Right ventricle myocardium inferior (tissue), 1 donor: ENCODE results near the gene RANBP3. TPM values are rescaled to one million over a fixed set of nuclear protein-coding genes. Genes with fewer than 3 reads are reported as not detected.
"Not testable (repeated sequence)": the region's sequence is repeated elsewhere in the genome, so short reads cannot be mapped to it uniquely, and the experiment has no call there.

Experiments used
- ATAC-seq: fragments of 200-7000 bp; cut with Tn5 transposase; one replicate; pipeline ENCODE4 v1.9.1; 2020; ENCODE audit warnings: mild to moderate bottlenecking, moderate library complexity
- DNase-seq: peaks from one replicate; pipeline ENCODE4 v3.0.0; 2021; ENCODE audit errors: missing footprints
- intact Hi-C: fragments of 100-400 bp; cut with DNase I; formaldehyde crosslinking; loops from one replicate; pipeline ENCODE4 v1.11.0; 2022
- total RNA-seq: library from RNA; stranded (reverse); fragmentation: NEBNext Ultra II Directional; extraction: Animal tissue kit (Norgen Biotek cat#: 25700); gene quantifications from one replicate; pipeline ENCODE4 v1.2.1, GENCODE V29; 2021
- donor health status: DM: no; HTN: yes; CAD: no; lungs with severe emphysema.

The RANBP3 gene
- total RNA-seq, 1 donor from 2014 or later, result 65.6 TPM

DNA sequence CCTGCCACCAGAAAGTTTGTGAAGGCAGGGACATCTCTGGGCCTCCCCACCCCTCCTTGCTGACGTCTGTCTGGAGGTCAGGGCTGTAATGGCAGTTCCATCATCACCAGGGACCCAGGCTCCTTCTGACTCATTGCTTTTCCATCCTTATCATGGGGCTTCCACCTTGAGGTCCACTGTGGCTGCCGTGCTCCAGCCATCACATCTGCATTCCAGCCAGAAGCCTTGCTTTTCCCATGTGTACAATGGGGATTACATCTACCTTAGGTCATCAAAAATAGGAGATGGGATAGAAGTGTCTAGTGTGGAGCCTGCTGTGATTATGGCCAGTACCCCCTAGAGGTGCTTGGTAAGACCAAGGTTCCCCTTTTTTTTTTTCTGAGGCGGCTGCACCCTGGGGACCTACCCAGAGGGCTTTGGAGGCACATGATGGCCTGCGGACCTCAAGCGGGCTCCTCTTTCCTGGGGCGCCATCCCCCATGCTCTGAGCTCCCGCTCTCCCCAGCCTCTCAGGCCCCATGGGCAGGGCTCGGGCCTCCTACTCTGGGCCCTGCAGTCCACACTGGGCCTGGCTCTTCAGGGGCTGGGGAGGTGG is 13.4 kb upstream of the RANBP3 start:
- ATAC-seq (no peak), DNase-seq (no peak)
- intact Hi-C loops, result no loop called here

DNA sequence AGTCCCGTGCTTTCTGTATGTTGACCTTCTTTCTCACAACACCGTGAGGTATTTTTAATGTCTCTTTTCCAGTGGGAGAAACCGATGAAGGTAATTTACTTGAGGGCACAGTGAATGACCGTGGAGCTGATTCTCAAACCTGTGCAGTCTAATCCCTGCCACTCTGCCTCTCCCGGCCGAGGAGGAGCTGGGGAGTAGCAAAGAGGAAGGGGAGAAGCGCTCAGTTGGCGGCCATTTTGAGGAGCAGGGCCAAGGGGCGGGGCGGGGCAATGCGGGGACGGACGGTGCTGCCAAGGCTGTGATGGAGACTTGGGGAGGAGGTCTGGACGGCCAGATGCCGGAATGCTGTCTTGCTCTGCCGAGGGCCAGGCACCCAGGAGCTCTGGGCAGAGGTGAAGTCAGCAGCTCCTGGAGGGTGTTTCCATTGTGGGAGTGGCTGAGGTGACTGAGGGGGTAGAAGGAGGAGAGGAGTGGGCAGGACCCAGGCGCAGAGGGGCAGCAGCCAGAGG is 12.4 kb upstream of the RANBP3 start:
- ATAC-seq (no peak), DNase-seq (no peak)
- intact Hi-C loops, result no loop called here

DNA sequence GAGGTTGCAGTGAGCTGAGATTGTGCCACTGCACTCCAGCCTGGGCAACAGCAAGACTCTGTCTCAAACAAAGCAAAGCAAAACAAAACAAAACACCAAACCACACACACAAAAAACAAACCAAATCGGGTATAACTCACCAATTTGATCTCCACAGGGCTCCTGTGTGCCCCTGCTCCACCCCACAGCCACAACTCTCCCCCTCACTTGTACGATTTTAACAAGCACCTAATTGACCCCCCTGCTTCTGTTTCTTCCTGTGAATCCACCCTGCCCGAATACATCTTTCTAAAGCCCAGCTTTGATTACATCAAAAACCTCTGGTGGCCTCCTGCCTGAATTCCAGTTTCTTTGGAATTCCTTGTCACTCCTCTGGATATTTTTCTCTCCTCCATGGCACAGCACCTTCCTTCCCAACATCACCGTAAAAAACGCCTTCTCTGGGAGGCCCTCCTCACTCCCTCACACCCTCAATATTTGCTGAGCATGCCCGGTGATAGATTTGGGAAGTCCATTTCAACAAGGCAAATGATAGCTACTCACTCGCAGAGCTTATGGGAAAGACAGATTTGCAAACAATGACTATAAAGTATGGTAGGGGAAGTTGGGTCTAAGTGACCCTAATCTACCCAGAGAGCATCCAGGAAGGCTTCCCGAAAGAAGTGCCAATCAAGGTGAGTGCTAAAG is 11.6 kb upstream of the RANBP3 start:
- intact Hi-C loops, result loop anchor here (5.0 kb wide), 1 partner anchor 138 kb away; no protein-coding TSS in a partner anchor

DNA sequence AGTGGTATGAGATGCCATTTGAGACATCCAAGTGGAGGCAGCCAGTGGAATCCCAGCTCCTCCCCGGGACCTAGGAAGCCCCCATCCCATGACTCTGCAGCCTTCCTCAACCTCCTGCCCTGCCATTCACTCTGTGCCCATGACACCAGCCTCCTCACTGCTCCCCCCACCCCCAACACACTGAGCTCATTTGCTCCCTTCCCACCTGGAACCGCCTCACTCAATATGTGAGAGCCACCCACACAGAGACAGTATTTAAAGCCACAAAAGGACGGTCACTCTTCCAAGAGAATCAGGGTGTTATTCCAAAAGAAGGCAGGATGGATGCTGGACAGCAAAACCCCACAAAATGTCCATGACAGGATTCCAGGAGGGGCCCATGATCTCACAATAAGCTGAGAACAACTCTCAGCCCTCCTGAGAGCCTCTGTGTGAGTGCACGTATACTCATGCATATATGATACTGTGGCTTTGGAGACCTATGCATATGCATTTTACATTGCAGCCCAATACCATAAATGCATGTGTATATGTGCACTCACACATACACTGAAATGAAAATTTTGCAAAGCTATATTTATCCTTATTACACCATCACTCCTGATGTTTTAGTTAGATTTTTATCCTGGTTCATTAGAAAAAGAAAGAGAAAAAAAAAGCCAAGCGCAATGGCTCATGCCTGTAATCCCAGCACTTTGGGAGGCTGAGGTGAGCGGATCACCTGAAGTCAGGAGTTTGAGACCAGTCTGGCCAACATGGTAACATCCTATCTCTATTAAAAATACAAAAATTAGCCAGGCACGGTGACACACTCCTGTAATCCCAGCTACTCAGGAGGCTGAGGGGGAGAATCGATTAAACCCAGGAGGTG is 10.8 kb upstream of the RANBP3 start:
- DNase-seq (no peak), ATAC-seq (no peak)
- intact Hi-C loops, result loop anchor here (5.0 kb wide), 1 partner anchor 139 kb away; no protein-coding TSS in a partner anchor

More for the DNA sequence above, 11.6 kb upstream of the RANBP3 start:
- ATAC-seq, result no peak
- DNase-seq, result no peak

DNA sequence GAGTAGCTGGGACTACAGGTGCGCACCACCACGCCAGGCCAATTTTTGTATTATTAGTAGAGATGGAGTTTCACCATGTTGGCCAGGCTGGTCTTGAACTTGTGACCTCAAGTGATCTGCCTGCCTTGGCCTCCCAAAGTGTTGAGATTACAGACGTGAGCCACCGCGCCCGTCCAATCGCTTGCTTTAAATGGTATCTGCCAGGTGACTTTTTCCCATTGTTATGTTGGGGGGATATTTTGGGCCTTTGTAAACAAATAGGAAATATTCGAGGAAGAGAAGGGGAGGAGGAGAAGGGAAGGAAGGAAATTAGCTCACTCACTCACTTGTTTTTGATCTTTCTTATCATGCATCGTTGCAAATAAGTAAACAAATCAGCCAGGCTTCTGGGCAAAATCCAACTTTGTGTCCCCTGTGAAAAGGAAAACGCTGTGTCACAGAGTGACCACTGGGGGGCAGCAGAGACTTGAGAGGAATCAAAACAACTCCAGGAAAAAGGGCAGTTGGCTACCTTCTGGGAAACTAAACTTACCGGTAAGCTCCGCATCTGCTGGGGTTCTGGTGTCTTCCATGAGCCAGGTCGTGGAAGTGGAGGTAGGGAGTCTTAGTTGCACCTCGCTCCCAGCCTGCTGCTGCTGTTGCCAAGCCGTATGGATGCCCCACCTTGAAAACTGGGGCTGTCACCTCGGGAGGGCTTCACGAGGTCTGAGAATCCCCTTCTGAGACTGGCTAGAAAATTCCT is 9.3 kb upstream of the RANBP3 start:
- intact Hi-C loops, result loop anchor here (2.0 to 5.0 kb wide), 2 partner anchors 36 to 140 kb away; no protein-coding TSS in a partner anchor
- no peak for DNase-seq

DNA sequence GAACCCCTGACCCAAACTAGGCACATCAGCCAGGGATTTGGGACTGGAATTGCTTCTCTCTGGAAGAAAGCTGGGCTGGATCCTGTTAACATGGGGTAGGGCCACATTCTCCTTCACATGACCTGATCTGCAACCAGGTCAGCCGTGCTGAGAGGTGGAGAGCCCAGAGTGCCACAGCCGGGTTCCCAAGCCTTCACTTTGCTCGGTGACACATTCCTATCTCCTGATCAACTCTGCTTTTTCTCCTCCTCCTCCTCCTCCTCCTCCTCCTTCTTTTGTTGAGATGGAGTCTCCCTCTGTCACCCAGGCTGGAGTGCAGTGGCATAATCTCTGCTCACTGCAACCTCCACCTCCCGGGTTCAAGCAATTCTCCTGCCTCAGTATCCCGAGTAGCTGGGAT is 7.9 kb upstream of the RANBP3 start:
- DNase-seq, ATAC-seq: not testable (repeated sequence)
- intact Hi-C loops, result loop anchor here (2.0 to 5.0 kb wide), 2 partner anchors 37 to 141 kb away; no protein-coding TSS in a partner anchor

More for the DNA sequence above, 9.3 kb upstream of the RANBP3 start:
- ATAC-seq, result peak; percentile 47

DNA sequence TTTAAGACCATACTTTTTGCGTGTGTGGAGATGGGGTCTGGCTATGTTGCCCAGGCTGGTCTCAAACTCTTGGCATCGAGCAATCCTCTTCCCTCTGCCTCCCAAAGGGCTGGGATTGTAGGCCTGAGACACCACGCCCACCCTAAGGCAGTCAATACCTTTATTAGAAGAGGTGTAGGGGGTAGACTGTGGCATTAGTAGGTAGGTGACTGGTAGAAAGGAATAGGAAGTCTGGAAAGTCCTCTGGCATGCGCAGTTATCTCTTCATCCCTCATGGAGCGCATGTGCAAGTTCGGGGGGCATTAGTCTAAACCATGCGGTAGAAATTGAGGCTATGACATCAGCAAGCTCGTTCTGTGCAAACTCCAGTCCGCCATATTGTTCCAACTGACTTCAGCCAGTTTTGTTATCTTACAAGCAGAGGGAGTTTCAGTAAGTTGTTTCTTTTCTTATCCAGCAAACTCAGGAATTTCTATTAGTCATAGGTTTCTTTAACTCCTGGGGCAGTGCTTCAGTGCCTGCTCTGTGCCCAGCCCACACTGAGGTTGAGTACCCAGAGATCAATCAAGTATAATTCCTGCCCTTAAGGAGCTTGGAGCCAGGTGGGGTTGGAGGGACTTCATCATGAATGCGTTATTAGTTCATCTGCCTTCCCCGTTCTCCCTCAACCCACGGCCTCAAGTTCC is 7.3 kb upstream of the RANBP3 start:
- no peak for ATAC-seq
- no peak for DNase-seq
- intact Hi-C loops, result loop anchor here (5.0 kb wide), 1 partner anchor 142 kb away; no protein-coding TSS in a partner anchor

DNA sequence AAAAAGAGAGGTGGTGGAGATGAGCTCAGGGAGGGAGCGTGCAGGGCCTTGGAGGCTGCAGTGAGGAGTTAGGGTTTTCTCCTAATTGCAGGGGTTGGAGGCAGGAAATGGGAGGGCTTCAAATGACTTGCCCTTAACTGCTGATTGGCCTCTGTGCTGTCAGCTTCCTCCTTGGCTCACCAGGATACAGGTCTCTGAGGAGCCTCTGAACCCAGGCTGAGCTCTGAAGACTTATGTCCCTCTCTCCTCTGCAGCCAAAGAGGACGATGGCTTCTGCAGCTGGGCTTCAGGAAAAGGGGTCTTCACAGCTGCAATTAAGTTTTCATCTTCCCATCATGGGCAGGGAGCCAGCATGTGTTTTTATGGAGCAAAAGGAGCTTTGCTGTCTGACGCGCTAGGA is 6.7 kb upstream of the RANBP3 start:
- DNase-seq (no peak), ATAC-seq (no peak)
- intact Hi-C loops, result no loop called here

DNA sequence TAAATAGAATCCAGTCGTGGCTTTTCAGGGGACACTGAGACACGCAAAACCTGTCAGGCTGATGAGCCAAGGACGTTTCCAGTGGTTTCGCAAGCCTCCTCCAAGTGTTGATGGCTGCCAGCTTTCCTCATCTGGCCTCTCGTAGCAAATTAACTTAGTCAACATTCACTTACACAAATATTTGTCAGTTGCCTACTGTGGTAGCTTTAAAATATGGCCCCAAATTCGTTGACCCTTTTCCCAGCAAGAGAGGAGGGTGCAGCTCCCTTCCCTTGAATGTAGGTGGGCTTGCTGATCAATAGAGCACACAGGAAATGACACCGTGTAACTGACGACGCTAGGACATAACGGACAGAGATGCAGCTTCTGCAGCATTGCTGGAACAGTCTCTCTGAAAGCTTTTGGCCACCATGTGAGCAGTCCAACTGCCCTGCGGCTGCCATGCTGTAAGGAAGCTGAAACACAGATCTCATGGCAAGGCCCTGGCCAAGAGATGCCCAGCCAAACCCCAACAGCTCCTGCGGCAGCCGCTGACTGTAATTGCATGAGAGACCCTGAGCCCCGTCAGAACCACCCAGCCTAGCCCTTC is 5.5 kb upstream of the RANBP3 start:
- intact Hi-C loops, result no loop called here
- ATAC-seq, result peak; percentile 32
- DNase-seq, result no peak

DNA sequence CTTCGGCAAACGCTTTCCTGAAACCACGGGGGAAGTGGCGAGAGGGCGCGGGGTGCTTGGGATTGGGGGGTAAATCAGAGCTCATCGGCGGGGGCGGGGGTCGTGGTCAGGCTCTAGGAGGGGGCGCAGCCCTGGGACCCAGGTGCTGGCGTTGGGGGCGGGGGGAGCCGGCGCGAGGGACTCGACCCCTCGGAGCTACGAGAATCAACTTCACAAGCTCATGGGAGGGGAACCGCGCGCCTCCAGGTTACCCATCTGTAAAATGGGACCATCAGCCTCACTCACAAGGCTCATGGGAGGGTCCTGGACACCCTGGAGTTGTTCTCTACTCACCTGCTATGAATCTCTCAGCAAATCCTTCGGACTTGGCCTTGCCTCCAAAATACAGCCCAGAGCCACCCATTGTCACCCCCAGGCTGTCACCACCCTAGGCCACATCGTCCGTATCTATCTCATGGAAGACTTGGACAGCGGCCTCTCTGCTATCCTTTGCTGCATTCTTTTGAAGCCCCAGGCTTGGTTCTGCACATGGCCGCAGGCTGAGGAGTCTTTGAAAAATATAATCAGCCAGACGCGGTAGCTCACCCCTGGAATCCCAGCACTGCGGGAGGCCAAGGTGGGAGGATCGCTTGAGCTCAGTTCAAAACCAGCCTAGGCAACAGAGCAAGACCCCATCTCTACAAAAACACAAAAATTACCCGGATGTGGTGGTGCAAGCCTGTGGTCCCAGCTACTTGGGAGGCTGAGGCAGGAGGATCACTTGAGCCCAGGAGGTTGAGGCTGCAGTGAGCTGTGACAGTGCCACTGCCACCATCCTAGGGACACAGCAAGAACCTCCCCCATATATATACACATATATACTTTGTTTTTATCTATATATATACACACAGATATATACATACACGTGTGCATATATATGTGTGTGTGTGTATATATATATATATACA is 939 bp upstream of the RANBP3 start:
- ATAC-seq (peak; percentile 1), DNase-seq (peak; percentile 79)
- intact Hi-C loops, result no loop called here

DNA sequence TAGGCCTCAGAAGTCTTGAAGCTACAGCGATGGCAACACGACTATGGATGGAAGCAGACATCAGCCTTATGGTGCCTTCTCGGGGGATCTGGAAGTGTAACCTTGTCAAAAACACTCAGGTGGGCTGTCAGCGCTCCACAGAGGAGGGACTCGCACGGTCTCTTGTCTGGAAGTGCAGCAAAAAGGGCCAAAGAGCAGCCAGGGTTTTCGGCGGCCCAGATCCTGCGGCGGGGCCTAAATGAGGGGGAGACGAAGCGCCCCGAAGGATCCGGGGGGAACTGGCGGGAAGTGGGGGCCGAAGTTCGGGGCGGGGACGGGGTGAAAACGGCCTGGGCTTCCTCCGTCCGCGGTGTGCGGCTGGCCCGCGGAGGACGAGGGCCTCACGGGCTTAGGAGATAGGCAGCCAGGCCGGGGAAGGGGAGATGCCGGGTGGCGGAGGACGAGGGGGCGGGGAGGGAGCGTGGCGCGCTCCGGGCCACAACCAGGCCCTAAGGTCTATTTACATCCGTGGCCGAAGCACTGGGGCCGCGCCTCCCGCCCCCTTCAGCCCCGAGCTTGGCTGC is 637 bp downstream of the RANBP3 start:
- intact Hi-C loops, result no loop called here
- DNase-seq, result no peak
- ATAC-seq, result no peak

DNA sequence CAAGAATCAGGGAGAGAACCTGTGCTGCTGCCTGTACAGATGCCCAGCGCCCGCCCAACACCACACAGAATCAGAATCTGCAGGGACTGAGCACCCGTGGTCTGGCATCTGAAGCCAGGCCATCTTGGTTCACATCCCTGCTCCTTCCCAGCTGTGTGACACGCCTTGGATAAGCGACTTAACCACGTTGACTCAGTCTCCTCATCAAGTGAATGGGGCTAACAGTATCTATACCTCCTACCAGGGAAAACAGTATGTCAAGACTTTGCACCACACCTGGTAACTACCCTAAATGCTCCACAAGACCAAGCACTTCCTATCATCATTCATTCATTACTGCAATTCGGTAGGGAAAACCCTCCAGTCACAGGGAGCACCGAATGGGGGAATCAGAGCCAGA is 1.2 kb downstream of the RANBP3 start:
- intact Hi-C loops, result no loop called here
- no peak for ATAC-seq
- no peak for DNase-seq

DNA sequence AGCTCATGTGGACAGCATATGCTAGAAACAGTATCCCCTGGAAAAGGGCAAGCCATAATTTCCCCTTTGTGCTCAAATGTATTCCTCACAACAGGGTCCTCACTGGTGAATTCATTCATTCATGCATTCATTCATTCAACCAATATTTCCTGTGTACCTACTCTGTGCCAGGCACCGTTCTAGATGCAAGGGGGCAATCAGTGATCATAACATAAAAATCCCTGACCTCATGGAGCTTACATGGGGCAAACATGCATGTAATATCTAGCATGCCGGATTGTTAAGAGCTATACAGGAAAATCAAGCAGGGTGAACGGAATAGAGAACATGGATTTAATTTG is 2.6 kb downstream of the RANBP3 start:
- DNase-seq (no peak), ATAC-seq (no peak)
- intact Hi-C loops, result no loop called here

DNA sequence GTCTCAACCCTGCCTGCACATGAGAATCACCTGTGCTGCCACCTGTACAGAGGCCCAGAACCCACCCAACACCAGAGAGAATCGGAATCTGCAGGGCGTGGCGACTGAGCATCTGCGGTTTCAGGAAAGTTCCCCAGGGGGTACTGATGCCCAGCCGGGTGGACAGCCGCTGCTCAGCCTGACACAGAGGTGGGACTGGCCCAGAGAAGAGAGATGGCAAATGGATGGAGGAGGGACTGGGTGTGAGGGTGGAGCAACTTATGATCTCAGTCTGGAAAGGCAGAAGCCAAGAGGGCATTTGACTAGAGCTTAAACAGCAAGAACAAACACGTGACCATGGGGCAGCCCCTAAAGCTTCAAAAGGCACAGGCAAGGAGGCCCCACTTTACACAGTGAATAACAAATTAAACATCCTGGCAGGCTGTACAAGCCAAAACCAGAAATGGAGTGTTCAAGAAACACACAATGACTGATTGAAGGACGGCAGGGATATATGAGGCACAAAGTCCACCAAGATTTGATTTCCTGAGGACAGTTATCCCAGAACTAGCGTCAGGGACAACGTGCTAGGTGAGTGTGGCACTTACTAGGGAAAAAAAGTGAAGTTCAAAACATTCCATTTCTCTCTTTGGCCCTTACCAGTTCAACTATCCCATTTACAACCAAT is 3.1 kb downstream of the RANBP3 start:
- intact Hi-C loops, result no loop called here
- no peak for ATAC-seq

DNA sequence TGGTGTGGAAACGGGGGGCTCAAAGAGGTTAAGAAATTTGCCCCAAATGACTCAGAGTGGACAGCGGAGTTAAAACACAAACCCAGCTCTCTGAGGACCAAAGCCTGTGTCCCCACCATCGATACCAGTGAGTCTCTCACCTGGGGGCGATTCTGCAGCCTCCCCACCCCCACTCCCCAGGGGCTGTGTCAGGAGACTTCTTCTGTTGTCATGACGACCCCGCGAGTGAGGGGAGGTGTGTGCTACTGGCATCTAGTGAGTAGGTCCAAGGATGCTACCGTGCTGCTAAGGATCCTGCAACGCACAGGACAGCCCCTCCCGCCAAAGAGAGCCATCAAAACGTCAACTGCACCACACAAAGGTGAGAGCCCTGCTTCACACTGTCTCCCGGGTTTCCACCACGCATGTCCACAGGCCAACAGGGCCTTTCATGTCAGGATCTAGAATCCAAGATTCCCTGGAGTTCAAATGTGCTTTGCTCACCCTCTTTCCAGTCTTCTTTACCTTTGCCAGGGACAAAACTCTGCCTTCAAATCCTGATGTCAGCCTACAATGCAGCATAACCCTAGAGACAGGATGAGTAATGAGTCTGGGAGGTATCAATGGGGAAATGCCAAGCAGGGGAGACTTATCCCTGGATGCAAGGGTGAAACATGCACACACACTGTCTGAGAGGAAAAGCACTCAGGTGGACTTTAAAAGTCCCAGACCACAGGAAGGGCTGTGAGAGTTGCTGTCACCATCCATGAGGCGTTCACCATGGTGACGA is 3.9 kb downstream of the RANBP3 start:
- intact Hi-C loops, result no loop called here
- DNase-seq (no peak), ATAC-seq (no peak)

More for the DNA sequence above, 3.1 kb downstream of the RANBP3 start:
- DNase-seq, result no peak
